H9 (cell line): ENCODE data around the gene SLC39A12. TPM values are rescaled to one million over a fixed set of nuclear protein-coding genes. Genes with fewer than 3 reads are reported as not detected.

Experiments used
- DNase-seq: peaks from one replicate; pipeline ENCODE4 v3.0.0-alpha.2; 2017
- H2AFZ ChIP-seq: one replicate; pipeline ENCODE4 v1.6.1; 2013; ENCODE audit warnings: mild to moderate bottlenecking, low read length, control low read depth, moderate library complexity
- H2AK5ac ChIP-seq: 2 replicates; pipeline ENCODE4 v1.6.1; 2013; ENCODE audit warnings: low read length, control low read depth, mixed read lengths; ENCODE audit not compliant: insufficient read length
- H2BK120ac ChIP-seq: one replicate; pipeline ENCODE4 v1.6.1; 2013; ENCODE audit warnings: low read depth, mild to moderate bottlenecking, low read length, control low read depth, inconsistent platforms; ENCODE audit not compliant: poor library complexity, severe bottlenecking
- H2BK12ac ChIP-seq: 2 replicates; pipeline ENCODE4 v1.6.1; 2013; ENCODE audit warnings: low read length, control low read depth, mixed read lengths, low read depth; ENCODE audit not compliant: insufficient read length
- H2BK15ac ChIP-seq: 2 replicates; pipeline ENCODE4 v1.6.1; 2013; ENCODE audit warnings: low read depth, low read length, control low read depth
- H2BK20ac ChIP-seq: one replicate; pipeline ENCODE4 v1.6.1; 2013; ENCODE audit warnings: low read depth, mild to moderate bottlenecking, low read length, control low read depth, inconsistent platforms; ENCODE audit not compliant: poor library complexity, severe bottlenecking
- H2BK5ac ChIP-seq: 2 replicates; pipeline ENCODE4 v1.6.1; 2013; ENCODE audit warnings: low read length, control low read depth, mixed read lengths; ENCODE audit not compliant: insufficient read length
- H3K14ac ChIP-seq: 2 replicates; pipeline ENCODE4 v1.6.1; 2013; ENCODE audit warnings: low read length, control low read depth; ENCODE audit not compliant: insufficient read depth
- H3K18ac ChIP-seq: 2 replicates; pipeline ENCODE4 v1.6.1; 2013; ENCODE audit warnings: low read depth, mild to moderate bottlenecking, mixed read lengths, low read length, control low read depth; ENCODE audit not compliant: insufficient read length
- H3K23ac ChIP-seq: 2 replicates; pipeline ENCODE4 v1.6.1; 2013; ENCODE audit warnings: low read length, control low read depth, mixed read lengths, low read depth; ENCODE audit not compliant: insufficient read length
- H3K23me2 ChIP-seq: 2 replicates; pipeline ENCODE4 v1.6.1; 2013; ENCODE audit warnings: low read depth, mild to moderate bottlenecking, mixed read lengths, low read length, control low read depth; ENCODE audit not compliant: insufficient read length, poor library complexity, severe bottlenecking
- H3K27ac ChIP-seq: 2 replicates; pipeline ENCODE4 v1.5.1; 2013; ENCODE audit warnings: low read length, control low read depth, mixed read lengths, low read depth; ENCODE audit not compliant: insufficient read length
- H3K27me3 ChIP-seq: 2 replicates; pipeline ENCODE4 v1.6.1; 2013; ENCODE audit warnings: low read length, control low read depth, inconsistent platforms; ENCODE audit not compliant: insufficient read depth
- H3K4ac ChIP-seq: 2 replicates; pipeline ENCODE4 v1.6.1; 2013; ENCODE audit warnings: low read depth, mild to moderate bottlenecking, control low read depth, inconsistent platforms, low read length, moderate library complexity
- H3K4me1 ChIP-seq: 2 replicates; pipeline ENCODE4 v1.6.1; 2013; ENCODE audit warnings: low read length, control low read depth, inconsistent platforms; ENCODE audit not compliant: insufficient read depth
- H3K4me2 ChIP-seq: 2 replicates; pipeline ENCODE4 v1.6.1; 2013; ENCODE audit warnings: low read length, control low read depth, mixed read lengths; ENCODE audit not compliant: insufficient read length, insufficient read depth
- H3K56ac ChIP-seq: 2 replicates; pipeline ENCODE4 v1.6.1; 2013; ENCODE audit warnings: low read depth, mild to moderate bottlenecking, mixed read lengths, low read length, control low read depth; ENCODE audit not compliant: insufficient read length
- H3K79me1 ChIP-seq: 2 replicates; pipeline ENCODE4 v1.6.1; 2013; ENCODE audit warnings: low read depth, mild to moderate bottlenecking, moderate library complexity, low read length, control low read depth, inconsistent platforms; ENCODE audit not compliant: insufficient read depth, poor library complexity, severe bottlenecking
- H3K79me2 ChIP-seq: 2 replicates; pipeline ENCODE4 v1.6.1; 2013; ENCODE audit warnings: low read length, control low read depth, inconsistent platforms; ENCODE audit not compliant: insufficient read depth
- H3K9ac ChIP-seq: 2 replicates; pipeline ENCODE4 v1.6.1; 2013; ENCODE audit warnings: low read length, control low read depth, mixed read lengths; ENCODE audit not compliant: insufficient read length; ENCODE audit errors: extremely low read depth
- H3K9me3 ChIP-seq: one replicate; pipeline ENCODE4 v1.6.1; 2013; ENCODE audit warnings: low read depth, low read length, inconsistent platforms; ENCODE audit not compliant: control insufficient read depth
- H3T11ph ChIP-seq: one replicate; pipeline ENCODE4 v1.6.1; 2013; ENCODE audit warnings: mild to moderate bottlenecking, low read length, control low read depth, inconsistent platforms
- H4K20me1 ChIP-seq: one replicate; pipeline ENCODE4 v1.6.1; 2013; ENCODE audit not compliant: control insufficient read depth, insufficient read length, insufficient read depth
- H4K5ac ChIP-seq: 2 replicates; pipeline ENCODE4 v1.6.1; 2013; ENCODE audit warnings: low read depth, mild to moderate bottlenecking, mixed read lengths, low read length, control low read depth; ENCODE audit not compliant: insufficient read length
- H4K8ac ChIP-seq: replicated peaks from 2 replicates; pipeline ENCODE4 v1.6.1; 2013; ENCODE audit warnings: low read length, control low read depth, mixed read lengths, low read depth; ENCODE audit not compliant: insufficient read length
- H4K91ac ChIP-seq: 2 replicates; pipeline ENCODE4 v1.6.1; 2013; ENCODE audit warnings: low read depth, mild to moderate bottlenecking, moderate library complexity, mixed read lengths, low read length, control low read depth; ENCODE audit not compliant: insufficient read length
- H3K27ac Mint-ChIP-seq, 3 experiments: 2 replicates in 2 of 3; 3 replicates in 1 of 3; pipeline ENCODE4 v1.8.0; 2020 to 2021; ENCODE audit warnings: mixed read lengths in 3 of 3, mild to moderate bottlenecking in 1 of 3, moderate library complexity in 1 of 3
- H3K27me3 Mint-ChIP-seq: 2 replicates; pipeline ENCODE4 v1.8.0; 2021; ENCODE audit warnings: low read depth, mild to moderate bottlenecking, moderate library complexity, mixed read lengths
- H3K36me3 Mint-ChIP-seq, 3 experiments: 2 replicates in 2 of 3; 3 replicates in 1 of 3; pipeline ENCODE4 v1.8.0; 2020 to 2021; ENCODE audit warnings: low read depth in 3 of 3, mixed read lengths in 3 of 3; ENCODE audit not compliant: insufficient read depth in 1 of 3
- H3K4me1 Mint-ChIP-seq, 2 experiments: 2 replicates each; pipeline ENCODE4 v1.8.0; 2020; ENCODE audit warnings: mixed read lengths in 2 of 2
- H3K4me3 Mint-ChIP-seq, 2 experiments: 2 replicates in 1 of 2; 3 replicates in 1 of 2; pipeline ENCODE4 v1.8.0; 2020 to 2021; ENCODE audit warnings: mild to moderate bottlenecking in 2 of 2, mixed read lengths in 2 of 2, moderate library complexity in 1 of 2
- H3K9me3 Mint-ChIP-seq, 2 experiments: 2 replicates in 1 of 2; 3 replicates in 1 of 2; pipeline ENCODE4 v1.8.0; 2020; ENCODE audit warnings: mild to moderate bottlenecking in 2 of 2, mixed read lengths in 2 of 2, moderate library complexity in 1 of 2
- WGBS: extraction: QIAGEN DNeasy Blood & Tissue Kit; methylation state at CpG from one replicate; pipeline ENCODE4 v1.1.7; 2013; ENCODE audit warnings: missing lambda C conversion rate, low lambda C conversion rate, mixed read lengths; ENCODE audit not compliant: insufficient read length; ENCODE audit errors: extremely low coverage; 5-methylcytosine and 5-hydroxymethylcytosine counted together
- total RNA-seq: library from RNA; stranded (reverse); gene quantifications from 2 replicates; pipeline ENCODE4 v1.2.1, GENCODE V29; 2021
- TF ChIP-seq, protein P1 (sequence below): fragments of 200-600 bp; sonication (generic); conservative IDR thresholded peaks from 3 replicates; pipeline ENCODE4 v1.8.0; 2021; ENCODE audit warnings: antibody characterized with exemption, mild to moderate bottlenecking

SLC39A12 gene
- total RNA-seq, 1 experiment from 2014 or later: not detected

DNA sequence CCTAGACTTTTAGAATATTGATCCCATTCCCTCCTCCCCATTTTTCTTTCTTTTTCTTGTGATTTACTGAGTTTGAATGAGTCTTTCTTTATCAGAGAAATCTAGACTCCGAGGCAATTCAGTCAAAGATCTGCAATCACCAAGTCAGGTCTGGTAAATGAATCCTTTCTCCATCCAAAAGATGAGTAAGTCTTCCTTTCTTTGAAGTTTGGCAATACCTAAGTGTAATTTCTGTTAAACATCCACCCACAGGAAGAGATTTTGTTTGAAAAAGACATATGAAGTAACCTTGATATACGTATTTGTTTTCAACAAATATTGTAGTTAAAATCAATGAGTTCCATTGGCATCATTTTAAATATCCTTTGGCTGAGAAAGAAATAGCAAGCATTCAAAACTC, 58.3 kb downstream of the SLC39A12 start:
- no peaks in the 10 kb centered on the region for H3K36me3 Mint-ChIP-seq

More for the DNA sequence above, 58.3 kb downstream of the SLC39A12 start:
- Histone ChIP-seq H4K8ac (no peak overlapping the region), H2AK5ac (no peak overlapping the region), H2BK15ac (no peak overlapping the region), H3K4me1 (peaks cover 4% of the 10 kb centered on the region; the same call in 1 of the 2 replicates), H3K56ac (no peak overlapping the region), H3K9me3 (no peaks in the 10 kb centered on the region), H3K27me3 (no peaks in the 10 kb centered on the region), H3K14ac (no peak overlapping the region), H2BK120ac (no peak overlapping the region), H3K9ac (no peak overlapping the region), H3K23ac (no peak overlapping the region), H3K79me1 (no peaks in the 10 kb centered on the region), H4K20me1 (no peaks in the 10 kb centered on the region), H3K27ac (no peak overlapping the region), H3K23me2 (no peaks in the 10 kb centered on the region), H3K4ac (no peak overlapping the region), H2BK20ac (no peak overlapping the region), H4K5ac (no peak overlapping the region), H3K18ac (no peak overlapping the region), H4K91ac (no peak overlapping the region), H2BK5ac (no peak overlapping the region), H3K79me2 (no peaks in the 10 kb centered on the region), H2AFZ (no peak overlapping the region), H3T11ph (no peak overlapping the region), H3K4me2 (no peak overlapping the region), H2BK12ac (no peak overlapping the region)
- Mint-ChIP-seq H3K4me3 (no peak overlapping the region), H3K27ac (no peak overlapping the region), H3K9me3 (no peaks in the 10 kb centered on the region), H3K4me1 (peaks cover 15 to 22% of the 10 kb centered on the region in 2 experiments), H3K27me3 (peaks cover 2% of the 10 kb centered on the region; the same call in 1 of the 2 replicates)
- WGBS: no CpG with 5 or more reads among the region's 2 CpGs
- TF ChIP-seq, protein P1, sequence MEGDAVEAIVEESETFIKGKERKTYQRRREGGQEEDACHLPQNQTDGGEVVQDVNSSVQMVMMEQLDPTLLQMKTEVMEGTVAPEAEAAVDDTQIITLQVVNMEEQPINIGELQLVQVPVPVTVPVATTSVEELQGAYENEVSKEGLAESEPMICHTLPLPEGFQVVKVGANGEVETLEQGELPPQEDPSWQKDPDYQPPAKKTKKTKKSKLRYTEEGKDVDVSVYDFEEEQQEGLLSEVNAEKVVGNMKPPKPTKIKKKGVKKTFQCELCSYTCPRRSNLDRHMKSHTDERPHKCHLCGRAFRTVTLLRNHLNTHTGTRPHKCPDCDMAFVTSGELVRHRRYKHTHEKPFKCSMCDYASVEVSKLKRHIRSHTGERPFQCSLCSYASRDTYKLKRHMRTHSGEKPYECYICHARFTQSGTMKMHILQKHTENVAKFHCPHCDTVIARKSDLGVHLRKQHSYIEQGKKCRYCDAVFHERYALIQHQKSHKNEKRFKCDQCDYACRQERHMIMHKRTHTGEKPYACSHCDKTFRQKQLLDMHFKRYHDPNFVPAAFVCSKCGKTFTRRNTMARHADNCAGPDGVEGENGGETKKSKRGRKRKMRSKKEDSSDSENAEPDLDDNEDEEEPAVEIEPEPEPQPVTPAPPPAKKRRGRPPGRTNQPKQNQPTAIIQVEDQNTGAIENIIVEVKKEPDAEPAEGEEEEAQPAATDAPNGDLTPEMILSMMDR: no peak
- no peak for DNase-seq
